Measurements from ENCODE around the gene AMIGO2. TPM values are rescaled to one million over a fixed set of nuclear protein-coding genes. Genes with fewer than 3 reads are reported as not detected.
A peak's percentile ranks its signal among the peaks of the same experiment; 100 is the strongest.

AMIGO2 gene
- total and polyA plus RNA-seq, 2 experiments from 2014 or later = 0.92 to 2.2 TPM

DNA sequence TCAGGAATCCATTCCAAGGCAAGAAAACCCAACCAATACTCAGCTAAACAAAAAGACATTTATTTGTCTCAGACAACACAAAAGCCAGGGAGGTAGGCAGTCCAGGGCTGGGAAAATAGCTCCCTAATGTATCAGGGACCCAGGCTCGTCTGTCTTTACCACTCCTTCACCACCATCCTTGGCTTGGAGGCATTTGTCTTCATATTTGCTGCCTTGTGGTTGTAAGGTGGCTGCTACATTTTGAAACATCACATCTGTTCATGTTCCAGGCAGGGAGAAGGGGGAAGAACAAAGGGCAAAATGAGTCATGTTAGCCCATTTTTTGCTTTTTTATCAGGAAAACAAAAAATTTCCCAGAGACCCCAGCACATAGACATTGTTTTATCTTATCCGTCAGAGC lies 45.1 kb downstream of the AMIGO2 start:
- H3K4me3 ChIP-seq = no peak overlapping the region
- no peaks in the 10 kb centered on the region for H3K36me3 ChIP-seq
- H3K4me1 ChIP-seq (ENCODE audit: low read depth) = no peaks in the 10 kb centered on the region
- DNase-seq (ENCODE audit: low read depth in 1 of 2, low spot score in 1 of 2) = peak in 1 of 2 donors; percentile 79
- TF ChIP-seq, protein P1, sequence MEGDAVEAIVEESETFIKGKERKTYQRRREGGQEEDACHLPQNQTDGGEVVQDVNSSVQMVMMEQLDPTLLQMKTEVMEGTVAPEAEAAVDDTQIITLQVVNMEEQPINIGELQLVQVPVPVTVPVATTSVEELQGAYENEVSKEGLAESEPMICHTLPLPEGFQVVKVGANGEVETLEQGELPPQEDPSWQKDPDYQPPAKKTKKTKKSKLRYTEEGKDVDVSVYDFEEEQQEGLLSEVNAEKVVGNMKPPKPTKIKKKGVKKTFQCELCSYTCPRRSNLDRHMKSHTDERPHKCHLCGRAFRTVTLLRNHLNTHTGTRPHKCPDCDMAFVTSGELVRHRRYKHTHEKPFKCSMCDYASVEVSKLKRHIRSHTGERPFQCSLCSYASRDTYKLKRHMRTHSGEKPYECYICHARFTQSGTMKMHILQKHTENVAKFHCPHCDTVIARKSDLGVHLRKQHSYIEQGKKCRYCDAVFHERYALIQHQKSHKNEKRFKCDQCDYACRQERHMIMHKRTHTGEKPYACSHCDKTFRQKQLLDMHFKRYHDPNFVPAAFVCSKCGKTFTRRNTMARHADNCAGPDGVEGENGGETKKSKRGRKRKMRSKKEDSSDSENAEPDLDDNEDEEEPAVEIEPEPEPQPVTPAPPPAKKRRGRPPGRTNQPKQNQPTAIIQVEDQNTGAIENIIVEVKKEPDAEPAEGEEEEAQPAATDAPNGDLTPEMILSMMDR (IDR thresholded peaks at IDR 0.05; ENCODE audit: low read depth, low read length) = no peak
- no peaks in the 10 kb centered on the region for H3K27me3 ChIP-seq
- no peaks in the 10 kb centered on the region for H3K9me3 ChIP-seq (ENCODE audit: low read depth)
- no peak overlapping the region for H3K27ac ChIP-seq

DNA sequence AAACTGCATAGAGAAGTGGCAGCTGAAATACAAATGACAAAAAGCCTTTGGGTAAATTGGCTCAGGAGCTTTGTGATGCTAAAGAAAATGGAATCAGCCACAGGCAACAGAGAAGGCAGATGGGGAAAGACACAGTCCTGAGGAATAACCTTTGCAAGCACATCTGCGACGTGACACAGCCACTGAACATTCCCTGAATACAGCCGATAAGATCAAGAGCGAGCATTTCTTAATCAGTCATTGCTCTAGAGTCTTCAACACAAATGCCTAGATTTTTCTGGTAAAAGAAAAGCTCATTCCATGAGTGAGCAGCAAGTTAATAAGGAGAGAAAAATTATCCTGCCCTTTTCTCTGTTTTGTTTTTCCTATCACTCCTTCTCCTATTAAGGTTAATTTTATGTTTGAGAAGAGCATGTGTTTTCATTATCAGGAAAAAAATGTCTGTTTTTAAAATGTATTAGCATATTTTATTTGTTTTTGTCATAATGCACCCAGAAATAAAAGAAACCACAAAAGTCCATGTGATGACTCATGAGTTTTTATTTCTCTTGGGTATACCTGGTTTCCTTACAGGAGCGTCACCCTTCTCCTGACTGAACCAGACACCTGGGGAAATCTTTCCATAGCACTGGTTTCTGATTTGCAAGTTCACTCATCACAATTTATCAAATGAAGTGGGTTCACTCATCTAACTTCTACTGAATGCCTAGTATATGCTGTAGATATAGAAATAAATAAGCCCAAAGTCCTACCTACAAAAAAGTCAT lies 45.8 kb downstream of the AMIGO2 start:
- no peak overlapping the region for H3K27ac ChIP-seq
- H3K27me3 ChIP-seq = no peaks in the 10 kb centered on the region
- TF ChIP-seq, protein P1 (IDR thresholded peaks at IDR 0.05; ENCODE audit: low read depth, low read length) = no peak
- no peaks in the 10 kb centered on the region for H3K9me3 ChIP-seq (ENCODE audit: low read depth)
- H3K4me1 ChIP-seq (ENCODE audit: low read depth) = no peaks in the 10 kb centered on the region
- no peak overlapping the region for H3K4me3 ChIP-seq
- DNase-seq (ENCODE audit: low read depth in 1 of 2, low spot score in 1 of 2) = peak in 1 of 2 donors; percentile 60
- H3K36me3 ChIP-seq = no peaks in the 10 kb centered on the region

DNA sequence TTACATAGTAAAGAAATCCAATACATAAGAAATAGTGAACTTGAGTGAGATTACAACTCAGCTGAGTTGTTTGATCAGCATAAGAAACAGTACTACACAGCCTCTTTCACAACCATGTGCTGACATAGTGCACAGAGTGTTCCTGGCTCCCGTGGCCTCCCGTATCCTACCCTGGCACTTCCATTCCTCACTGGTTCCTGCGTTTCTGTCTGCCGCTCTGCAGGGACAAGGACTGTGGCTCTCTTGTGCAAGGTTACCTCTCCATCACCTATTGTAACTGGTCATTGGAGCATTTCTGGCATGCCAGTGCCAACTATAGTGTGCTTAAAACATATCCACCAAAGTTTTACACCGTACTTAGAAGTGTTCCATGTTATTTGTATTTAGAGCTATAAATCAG lies 46.7 kb downstream of the AMIGO2 start:
- Histone ChIP-seq H3K4me3 (no peak overlapping the region), H3K27ac (no peak overlapping the region), H3K27me3 (no peaks in the 10 kb centered on the region), H3K36me3 (no peaks in the 10 kb centered on the region), H3K4me1 (ENCODE audit: low read depth) (no peaks in the 10 kb centered on the region), H3K9me3 (ENCODE audit: low read depth) (no peaks in the 10 kb centered on the region)
- DNase-seq (ENCODE audit: low read depth in 1 of 2, low spot score in 1 of 2) = peak in 1 of 2 donors; percentile 69
- TF ChIP-seq, protein P1 (IDR thresholded peaks at IDR 0.05; ENCODE audit: low read depth, low read length) = no peak

DNA sequence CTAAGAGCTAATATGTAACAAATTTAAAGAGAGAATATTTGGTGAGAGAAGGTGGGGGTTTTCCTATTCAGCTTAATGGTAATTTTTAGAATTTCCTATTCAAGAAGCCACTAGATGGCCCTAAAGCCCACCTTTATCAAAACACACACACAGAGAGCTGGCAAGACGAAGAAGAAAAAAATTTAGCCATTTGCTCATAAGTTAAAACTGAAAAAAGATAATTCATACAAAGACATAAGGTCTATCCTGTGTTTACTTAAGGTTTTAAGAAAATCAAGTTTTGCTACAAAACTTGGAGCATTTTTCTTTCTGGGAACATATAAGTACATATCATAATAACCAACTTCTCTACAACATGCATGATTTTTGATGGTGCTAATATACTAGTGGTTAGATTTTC lies 47.1 kb downstream of the AMIGO2 start:
- no peaks in the 10 kb centered on the region for H3K27me3 ChIP-seq
- no peak overlapping the region for H3K27ac ChIP-seq
- H3K36me3 ChIP-seq = no peaks in the 10 kb centered on the region
- H3K4me1 ChIP-seq (ENCODE audit: low read depth) = no peaks in the 10 kb centered on the region
- H3K9me3 ChIP-seq (ENCODE audit: low read depth) = no peaks in the 10 kb centered on the region
- no peak overlapping the region for H3K4me3 ChIP-seq
- TF ChIP-seq, protein P1 (IDR thresholded peaks at IDR 0.05; ENCODE audit: low read depth, low read length) = peak; percentile 53
- DNase-seq (ENCODE audit: low read depth in 1 of 2, low spot score in 1 of 2) = peak; percentile 61 to 84

DNA sequence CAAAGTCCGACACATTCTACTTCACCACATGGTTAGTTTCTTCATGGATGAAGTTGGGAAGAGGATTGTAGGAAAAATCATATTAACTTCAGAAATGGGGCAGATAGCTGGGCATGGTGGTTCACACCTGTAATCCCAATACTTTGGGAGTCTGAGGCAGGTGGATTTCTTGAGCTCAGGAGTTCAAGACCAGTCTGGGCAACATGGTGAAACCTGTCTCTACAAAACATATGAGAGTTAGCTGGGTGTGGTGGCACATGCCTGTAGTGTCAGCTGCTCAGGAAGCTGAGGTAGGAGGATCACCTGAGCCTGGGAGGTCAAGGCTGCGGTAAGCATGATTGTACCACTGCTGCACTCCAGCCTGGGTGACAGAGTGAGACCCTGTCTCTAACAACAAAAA lies 49.9 kb downstream of the AMIGO2 start:
- H3K4me1 ChIP-seq (ENCODE audit: low read depth) = no peaks in the 10 kb centered on the region
- no peaks in the 10 kb centered on the region for H3K36me3 ChIP-seq
- TF ChIP-seq, protein P1 (IDR thresholded peaks at IDR 0.05; ENCODE audit: low read depth, low read length) = no peak
- no peak overlapping the region for H3K4me3 ChIP-seq
- no peak overlapping the region for H3K27ac ChIP-seq
- no peaks in the 10 kb centered on the region for H3K9me3 ChIP-seq (ENCODE audit: low read depth)
- no peak for DNase-seq (ENCODE audit: low read depth in 1 of 2, low spot score in 1 of 2)
- H3K27me3 ChIP-seq = no peaks in the 10 kb centered on the region

Measured in cardiac muscle cell (in vitro differentiated cells and primary cell).